Stimulated activated CD4-positive, alpha-beta T cell treated with anti-CD3 and anti-CD28 coated beads, Interleukin-4, amount 100 ng/mL, for 48 hours (primary cell): ENCODE measurements around the gene ABCB8.
"Not testable (repeated sequence)": the region's sequence is repeated elsewhere in the genome, so short reads cannot be mapped to it uniquely, and the experiment has no call there.

Experiments used
- DNase-seq, 2 donors: peaks; one replicate each; pipeline ENCODE4 v3.0.0-alpha.2; 2020; ENCODE audit warnings: low read depth in 2 of 2

ABCB8 gene

GRCh38 chr7:151013733-151014497 lies 14.3 kb upstream of the ABCB8 start:
- peak; percentile 84 to 86 for DNase-seq

- no peak for DNase-seq
These were observed 13.3 kb upstream of the ABCB8 start for GRCh38 chr7:151014950-151015349.

- DNase-seq, result no peak
These were observed 12.3 kb upstream of the ABCB8 start for GRCh38 chr7:151015967-151016366.

GRCh38 chr7:151016505-151016904 lies 11.7 kb upstream of the ABCB8 start:
- DNase-seq, result no peak

GRCh38 chr7:151016942-151017341 lies 11.3 kb upstream of the ABCB8 start:
- no peak for DNase-seq

- no peak for DNase-seq
These were observed 10.8 kb upstream of the ABCB8 start for GRCh38 chr7:151017370-151017952.

- peak; percentile 72 to 79 for DNase-seq
These were observed 10.3 kb upstream of the ABCB8 start for GRCh38 chr7:151017953-151018420.

- no peak for DNase-seq
These were observed 9.7 kb upstream of the ABCB8 start for GRCh38 chr7:151018421-151019129.

GRCh38 chr7:151019130-151019447 lies 9.2 kb upstream of the ABCB8 start:
- DNase-seq, result no peak

GRCh38 chr7:151020231-151020630 lies 8.0 kb upstream of the ABCB8 start:
- no peak for DNase-seq

- no peak for DNase-seq
These were observed 5.0 kb upstream of the ABCB8 start for GRCh38 chr7:151023232-151023631.

GRCh38 chr7:151024435-151025056 lies 3.7 kb upstream of the ABCB8 start, which contains the start of gene ATG9B:
ATG9B (minus strand) TSS chr7:151024494; CDS start chr7:151024423, 71 bp downstream.
- DNase-seq, result no peak

- no peak for DNase-seq
These were observed 2.2 kb upstream of the ABCB8 start for GRCh38 chr7:151025924-151026671.

GRCh38 chr7:151026771-151027727 lies 1.2 kb upstream of the ABCB8 start:
- not testable (repeated sequence) for DNase-seq

- not testable (repeated sequence) for DNase-seq
These were observed 521 bp upstream of the ABCB8 start for GRCh38 chr7:151027728-151028130.

- DNase-seq, result no peak
These were observed 775 bp downstream of the ABCB8 start for GRCh38 chr7:151028948-151029501.

- DNase-seq, result no peak
These were observed 2.8 kb downstream of the ABCB8 start for GRCh38 chr7:151031011-151031410.

GRCh38 chr7:151032936-151033863 lies 5.0 kb downstream of the ABCB8 start:
- DNase-seq, result no peak

- no peak for DNase-seq
These were observed 5.6 kb downstream of the ABCB8 start for GRCh38 chr7:151033864-151034249.
